ENCODE measurements around the gene ERG. TPM values are rescaled to one million over a fixed set of nuclear protein-coding genes. Genes with fewer than 3 reads are reported as not detected.
A peak's percentile ranks its signal among the peaks of the same experiment; 100 is the strongest.

Gene ERG
- total and polyA plus RNA-seq, 4 donors = 4.8 to 19.6 (median 7.6) TPM

DNA sequence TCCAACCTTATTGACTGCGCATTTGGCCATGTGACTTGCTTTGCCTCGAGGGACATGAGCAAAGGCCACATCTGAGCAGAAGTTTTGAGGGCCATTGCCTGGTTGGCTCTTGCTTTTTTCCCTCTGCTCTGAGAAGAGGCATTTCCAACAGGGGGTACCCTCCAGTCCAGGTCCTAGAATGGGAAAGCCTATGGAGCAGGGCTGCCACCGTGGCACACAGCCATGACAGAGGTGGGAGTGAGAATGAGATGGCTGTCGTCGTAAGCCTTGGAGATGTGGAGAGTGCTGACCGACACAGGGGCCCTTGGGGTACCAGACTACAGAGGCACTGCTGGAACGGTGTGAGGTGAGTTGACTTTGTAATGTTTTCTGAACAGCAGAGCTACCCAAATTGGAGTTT, 138.4 kb downstream of the ERG start:
- H3K27ac ChIP-seq (ENCODE audit: low read depth, low read length) = no peak overlapping the region
- no peaks in the 10 kb centered on the region for H3K27me3 ChIP-seq (ENCODE audit: control insufficient read depth, insufficient read depth, low read length)
- H3K4me3 ChIP-seq (ENCODE audit: low read depth, low read length) = no peak overlapping the region
- H3K36me3 ChIP-seq (ENCODE audit: control insufficient read depth, insufficient read depth, low read length) = no peaks in the 10 kb centered on the region
- H3K4me1 ChIP-seq (ENCODE audit: control insufficient read depth, insufficient read depth, low read length) = peaks cover 3% of the 10 kb centered on the region
- no peak for DNase-seq (ENCODE audit: low read depth in 4 of 6, low spot score in 6 of 6)
- no peaks in the 10 kb centered on the region for H3K9me3 ChIP-seq (ENCODE audit: control insufficient read depth, insufficient read depth, low read length)
- 93% methylated on average over 7 of the region's 7 CpGs for WGBS (ENCODE audit: insufficient coverage)

DNA sequence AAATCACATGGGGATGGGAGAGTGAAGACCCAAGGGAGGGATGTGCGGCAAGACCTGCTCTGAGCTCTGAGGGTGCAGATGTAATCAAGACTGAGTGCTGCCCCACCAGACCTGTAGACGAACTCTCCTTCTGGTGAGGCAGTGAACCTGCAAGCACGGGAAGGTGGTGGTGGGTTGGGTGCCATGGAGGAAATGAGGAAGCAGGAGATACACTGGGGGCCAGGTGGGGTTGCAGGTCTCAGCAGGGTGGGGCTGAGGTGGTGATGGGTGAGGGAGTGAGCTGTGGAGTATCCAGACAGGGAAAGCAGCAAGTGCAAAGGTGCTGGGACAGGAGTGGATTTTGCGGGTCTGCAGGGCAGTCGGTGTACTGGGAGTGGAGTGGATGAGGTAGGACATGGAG, 139.2 kb downstream of the ERG start:
- WGBS (ENCODE audit: insufficient coverage) = 93% methylated on average over 5 of the region's 5 CpGs

GRCh38 chr21:38358666-38359065, 139.6 kb downstream of the ERG start:
- Histone ChIP-seq H3K27me3 (ENCODE audit: control insufficient read depth, insufficient read depth, low read length) (no peaks in the 10 kb centered on the region), H3K9me3 (ENCODE audit: control insufficient read depth, insufficient read depth, low read length) (no peaks in the 10 kb centered on the region), H3K27ac (ENCODE audit: low read depth, low read length) (no peak overlapping the region), H3K4me3 (ENCODE audit: low read depth, low read length) (no peak overlapping the region), H3K4me1 (ENCODE audit: control insufficient read depth, insufficient read depth, low read length) (peaks cover 3% of the 10 kb centered on the region), H3K36me3 (ENCODE audit: control insufficient read depth, insufficient read depth, low read length) (no peaks in the 10 kb centered on the region)
- no peak for DNase-seq (ENCODE audit: low read depth in 4 of 6, low spot score in 6 of 6)
- WGBS (ENCODE audit: insufficient coverage) = 100% methylated on average over 3 of the region's 3 CpGs

More for the DNA sequence above, 139.2 kb downstream of the ERG start:
- no peak for DNase-seq (ENCODE audit: low read depth in 4 of 6, low spot score in 6 of 6)
- Histone ChIP-seq H3K36me3 (ENCODE audit: control insufficient read depth, insufficient read depth, low read length) (no peaks in the 10 kb centered on the region), H3K27me3 (ENCODE audit: control insufficient read depth, insufficient read depth, low read length) (no peaks in the 10 kb centered on the region), H3K4me3 (ENCODE audit: low read depth, low read length) (no peak overlapping the region), H3K4me1 (ENCODE audit: control insufficient read depth, insufficient read depth, low read length) (peaks cover 3% of the 10 kb centered on the region), H3K9me3 (ENCODE audit: control insufficient read depth, insufficient read depth, low read length) (no peaks in the 10 kb centered on the region), H3K27ac (ENCODE audit: low read depth, low read length) (no peak overlapping the region)

GRCh38 chr21:38358098-38358497, 140.2 kb downstream of the ERG start:
- no peak overlapping the region for H3K4me3 ChIP-seq (ENCODE audit: low read depth, low read length)
- no peak overlapping the region for H3K27ac ChIP-seq (ENCODE audit: low read depth, low read length)
- DNase-seq (ENCODE audit: low read depth in 4 of 6, low spot score in 6 of 6) = no peak
- H3K4me1 ChIP-seq (ENCODE audit: control insufficient read depth, insufficient read depth, low read length) = peaks cover 3% of the 10 kb centered on the region
- no peaks in the 10 kb centered on the region for H3K27me3 ChIP-seq (ENCODE audit: control insufficient read depth, insufficient read depth, low read length)
- no peaks in the 10 kb centered on the region for H3K9me3 ChIP-seq (ENCODE audit: control insufficient read depth, insufficient read depth, low read length)
- H3K36me3 ChIP-seq (ENCODE audit: control insufficient read depth, insufficient read depth, low read length) = no peaks in the 10 kb centered on the region
- no CpG with 5 or more reads among the region's 1 CpG for WGBS (ENCODE audit: insufficient coverage)

DNA sequence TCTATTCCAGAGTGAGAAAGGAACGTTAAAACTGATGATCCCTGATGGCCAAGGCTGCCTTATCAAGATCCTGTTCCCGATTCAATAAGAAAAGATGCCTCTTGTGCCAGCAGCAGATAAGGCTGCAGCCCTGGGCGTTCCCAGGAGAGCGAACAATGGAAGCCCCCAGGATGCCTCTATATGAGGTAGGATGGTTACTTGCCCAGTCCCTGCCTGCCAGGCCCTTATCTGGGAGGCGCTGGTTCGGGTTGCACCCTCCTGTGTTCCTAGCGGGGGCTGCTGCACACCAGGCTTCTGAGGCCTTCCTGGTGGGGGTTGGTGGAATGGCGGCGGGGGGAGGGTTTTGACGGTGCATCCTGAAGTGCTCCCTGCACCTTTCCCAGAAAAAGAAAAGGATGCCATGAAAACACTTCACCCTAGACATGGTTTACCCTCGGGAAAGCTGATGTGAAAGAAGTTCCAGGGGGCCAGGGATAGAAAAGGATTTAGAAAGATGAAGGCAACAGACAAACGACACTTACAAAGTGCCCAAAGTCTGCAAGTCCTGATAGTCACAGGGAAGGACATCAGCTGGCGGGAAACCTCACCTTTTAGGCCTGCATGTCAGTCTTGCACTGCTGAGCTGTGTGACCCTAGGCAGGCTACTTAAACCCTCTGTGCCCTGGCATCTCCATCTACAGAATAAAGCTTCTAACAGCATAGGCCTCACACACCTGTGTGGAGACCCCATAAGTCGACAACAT, 141.2 kb downstream of the ERG start:
- DNase-seq (ENCODE audit: low read depth in 4 of 6, low spot score in 6 of 6) = no peak
- no peaks in the 10 kb centered on the region for H3K27me3 ChIP-seq (ENCODE audit: control insufficient read depth, insufficient read depth, low read length)
- H3K36me3 ChIP-seq (ENCODE audit: control insufficient read depth, insufficient read depth, low read length) = no peaks in the 10 kb centered on the region
- 75% methylated on average over 5 of the region's 14 CpGs for WGBS (ENCODE audit: insufficient coverage)
- no peak overlapping the region for H3K4me3 ChIP-seq (ENCODE audit: low read depth, low read length)
- no peak overlapping the region for H3K27ac ChIP-seq (ENCODE audit: low read depth, low read length)
- no peaks in the 10 kb centered on the region for H3K9me3 ChIP-seq (ENCODE audit: control insufficient read depth, insufficient read depth, low read length)
- H3K4me1 ChIP-seq (ENCODE audit: control insufficient read depth, insufficient read depth, low read length) = peaks cover 5% of the 10 kb centered on the region

DNA sequence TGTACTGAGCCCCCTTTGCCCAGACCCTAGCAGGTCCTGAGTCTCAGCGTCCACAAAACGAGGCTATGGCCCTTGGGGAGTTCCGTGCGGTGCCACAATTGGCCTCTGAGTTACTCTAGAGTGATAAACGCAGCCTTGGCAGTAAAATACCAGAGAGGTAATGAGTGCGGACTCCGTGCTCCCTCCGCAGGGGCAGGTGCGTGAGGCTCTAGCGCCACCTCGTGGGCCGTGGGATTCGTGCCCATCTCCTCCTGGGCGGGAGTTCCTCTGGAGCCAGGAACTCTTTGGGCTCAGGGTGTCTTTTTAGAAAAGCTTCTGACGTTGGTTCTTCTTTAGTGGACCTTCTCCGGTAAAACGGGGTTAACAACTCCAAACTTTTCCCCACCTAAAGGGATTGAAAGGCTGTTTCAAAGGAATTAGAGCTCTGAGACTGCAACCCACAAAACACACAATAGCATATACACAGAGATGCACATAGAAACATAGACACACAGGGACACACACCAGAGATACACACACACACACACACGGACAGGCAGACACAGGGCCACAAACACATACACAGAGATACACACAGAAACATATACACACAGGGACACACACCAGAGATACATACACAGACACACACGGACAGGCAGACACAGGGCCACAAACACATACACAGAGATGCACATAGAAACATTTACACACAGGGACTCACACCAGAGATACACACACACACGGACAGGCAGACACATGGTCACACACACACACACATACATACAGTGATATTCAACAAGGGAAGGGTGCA, 142.1 kb downstream of the ERG start:
- no peaks in the 10 kb centered on the region for H3K9me3 ChIP-seq (ENCODE audit: control insufficient read depth, insufficient read depth, low read length)
- H3K4me3 ChIP-seq (ENCODE audit: low read depth, low read length) = no peak overlapping the region
- peaks cover 5% of the 10 kb centered on the region for H3K4me1 ChIP-seq (ENCODE audit: control insufficient read depth, insufficient read depth, low read length)
- 9% methylated on average over 16 of the region's 20 CpGs for WGBS (ENCODE audit: insufficient coverage)
- no peak overlapping the region for H3K27ac ChIP-seq (ENCODE audit: low read depth, low read length)
- no peaks in the 10 kb centered on the region for H3K27me3 ChIP-seq (ENCODE audit: control insufficient read depth, insufficient read depth, low read length)
- peak; percentile 31 to 93 (median 57) for DNase-seq (ENCODE audit: low read depth in 4 of 6, low spot score in 6 of 6)
- no peaks in the 10 kb centered on the region for H3K36me3 ChIP-seq (ENCODE audit: control insufficient read depth, insufficient read depth, low read length)

GRCh38 chr21:38355353-38355752, 142.9 kb downstream of the ERG start:
- H3K36me3 ChIP-seq (ENCODE audit: control insufficient read depth, insufficient read depth, low read length) = no peaks in the 10 kb centered on the region
- no peak overlapping the region for H3K4me3 ChIP-seq (ENCODE audit: low read depth, low read length)
- H3K27ac ChIP-seq (ENCODE audit: low read depth, low read length) = no peak overlapping the region
- no peaks in the 10 kb centered on the region for H3K9me3 ChIP-seq (ENCODE audit: control insufficient read depth, insufficient read depth, low read length)
- no peak for DNase-seq (ENCODE audit: low read depth in 4 of 6, low spot score in 6 of 6)
- 97% methylated on average over 4 of the region's 4 CpGs for WGBS (ENCODE audit: insufficient coverage)
- H3K27me3 ChIP-seq (ENCODE audit: control insufficient read depth, insufficient read depth, low read length) = no peaks in the 10 kb centered on the region
- peaks cover 5% of the 10 kb centered on the region for H3K4me1 ChIP-seq (ENCODE audit: control insufficient read depth, insufficient read depth, low read length)

DNA sequence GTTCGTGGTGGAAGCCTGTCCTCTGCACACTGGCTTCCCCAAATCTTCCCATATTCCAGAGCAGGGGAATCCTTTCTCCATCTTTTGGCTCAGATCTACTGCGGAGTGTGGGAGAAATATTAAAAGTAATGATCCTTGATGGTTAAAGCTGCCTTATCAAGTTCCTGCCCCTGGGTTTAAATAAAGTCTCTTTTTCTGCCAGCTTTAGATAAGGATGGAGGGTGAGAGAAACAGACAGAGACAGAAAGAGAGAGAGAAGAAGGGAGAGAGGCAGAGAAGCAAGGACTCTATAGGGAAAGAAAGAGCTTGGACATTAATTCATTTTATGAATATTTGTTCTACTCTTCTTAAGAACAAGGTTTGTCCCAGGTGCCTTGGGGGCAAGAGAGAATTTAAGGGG, 143.5 kb downstream of the ERG start:
- no peak overlapping the region for H3K27ac ChIP-seq (ENCODE audit: low read depth, low read length)
- H3K4me3 ChIP-seq (ENCODE audit: low read depth, low read length) = no peak overlapping the region
- WGBS (ENCODE audit: insufficient coverage) = 100% methylated on average over 1 of the region's 2 CpGs
- H3K9me3 ChIP-seq (ENCODE audit: control insufficient read depth, insufficient read depth, low read length) = no peaks in the 10 kb centered on the region
- no peaks in the 10 kb centered on the region for H3K36me3 ChIP-seq (ENCODE audit: control insufficient read depth, insufficient read depth, low read length)
- no peaks in the 10 kb centered on the region for H3K27me3 ChIP-seq (ENCODE audit: control insufficient read depth, insufficient read depth, low read length)
- no peak for DNase-seq (ENCODE audit: low read depth in 4 of 6, low spot score in 6 of 6)
- peaks cover 5% of the 10 kb centered on the region for H3K4me1 ChIP-seq (ENCODE audit: control insufficient read depth, insufficient read depth, low read length)

DNA sequence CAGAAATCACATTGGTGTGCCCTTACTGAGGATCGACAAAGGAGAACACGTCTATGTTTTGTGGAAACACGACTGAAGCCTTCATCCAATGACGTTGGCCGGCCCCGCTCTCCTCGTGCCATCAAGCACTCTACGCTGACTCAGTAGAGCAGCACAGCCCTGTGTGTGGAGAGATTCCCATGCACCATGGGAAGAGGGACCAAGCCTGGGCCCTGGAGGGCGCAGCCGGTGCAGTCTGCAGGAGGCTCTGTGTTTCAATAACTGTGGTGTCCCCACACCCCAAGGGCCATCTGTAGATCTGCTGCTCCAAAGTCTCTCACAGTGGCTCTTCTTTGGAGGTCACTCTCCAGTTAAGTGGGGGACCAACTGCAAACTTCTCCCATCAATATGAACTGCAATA, 144.0 kb downstream of the ERG start:
- peaks cover 5% of the 10 kb centered on the region for H3K4me1 ChIP-seq (ENCODE audit: control insufficient read depth, insufficient read depth, low read length)
- no peak for DNase-seq (ENCODE audit: low read depth in 4 of 6, low spot score in 6 of 6)
- no peaks in the 10 kb centered on the region for H3K36me3 ChIP-seq (ENCODE audit: control insufficient read depth, insufficient read depth, low read length)
- no peak overlapping the region for H3K27ac ChIP-seq (ENCODE audit: low read depth, low read length)
- 97% methylated on average over 10 of the region's 10 CpGs for WGBS (ENCODE audit: insufficient coverage)
- H3K4me3 ChIP-seq (ENCODE audit: low read depth, low read length) = no peak overlapping the region
- no peaks in the 10 kb centered on the region for H3K9me3 ChIP-seq (ENCODE audit: control insufficient read depth, insufficient read depth, low read length)
- no peaks in the 10 kb centered on the region for H3K27me3 ChIP-seq (ENCODE audit: control insufficient read depth, insufficient read depth, low read length)

Data from spinal cord (tissue), 10 donors.